ENCODE data around the gene OCSTAMP.

The OCSTAMP gene

DNA sequence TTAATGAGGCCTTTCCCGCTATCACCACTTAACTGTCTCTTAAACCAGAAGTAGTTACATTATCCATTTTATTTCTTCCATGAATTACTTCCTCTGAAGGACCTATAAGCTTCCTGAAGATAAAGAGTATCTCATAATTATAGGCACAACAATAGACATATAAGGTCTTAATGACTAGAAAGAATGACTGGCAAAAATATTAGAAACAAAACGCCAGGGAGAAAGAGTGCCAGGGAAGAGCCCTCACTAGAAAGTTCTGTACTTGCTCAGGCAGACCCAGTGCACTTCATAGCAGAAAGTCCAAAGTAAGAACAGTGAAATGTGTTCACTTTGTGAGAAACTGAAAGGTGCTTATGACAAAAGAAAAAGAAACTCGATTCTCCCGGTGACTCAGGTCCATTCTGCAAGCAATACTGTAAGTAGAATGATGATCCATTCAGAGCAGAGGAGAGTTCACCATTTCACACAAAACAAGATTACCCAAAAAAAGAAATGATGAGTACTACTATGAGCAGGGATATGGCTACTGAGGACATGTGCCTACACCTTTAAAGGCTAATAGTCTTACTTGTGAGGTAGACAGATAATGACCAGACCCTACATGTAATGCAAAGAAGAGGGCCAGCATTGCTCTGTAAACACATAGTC lies 42.6 kb downstream of the OCSTAMP start:
- DNase-seq = no peak

GRCh38 chr20:46505506-46505905 lies 44.9 kb downstream of the OCSTAMP start:
- no peak for DNase-seq

DNA sequence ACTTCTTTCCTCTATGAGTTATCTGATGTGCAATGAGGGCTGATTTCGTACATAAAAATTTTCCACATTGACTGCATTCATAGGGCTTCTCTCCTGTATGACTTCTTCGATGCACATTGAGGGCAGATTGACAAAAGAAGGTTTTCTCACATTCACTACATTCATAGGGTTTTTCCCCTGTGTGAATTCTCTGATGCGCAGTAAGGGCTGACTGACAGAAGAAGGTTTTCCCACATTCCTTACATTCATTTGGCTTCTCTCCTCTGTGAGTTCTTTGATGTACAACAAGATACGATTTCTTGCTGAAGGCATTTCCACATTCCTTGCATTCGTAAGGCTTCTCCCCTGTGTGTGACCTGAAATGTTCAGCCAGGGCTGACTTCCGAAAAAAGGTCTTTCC lies 48.5 kb downstream of the OCSTAMP start:
- no peak for DNase-seq

GRCh38 chr20:46501337-46501942 lies 49.0 kb downstream of the OCSTAMP start:
- DNase-seq = no peak

- no peak for DNase-seq
These were observed 56.4 kb downstream of the OCSTAMP start for GRCh38 chr20:46494077-46494476.

DNA sequence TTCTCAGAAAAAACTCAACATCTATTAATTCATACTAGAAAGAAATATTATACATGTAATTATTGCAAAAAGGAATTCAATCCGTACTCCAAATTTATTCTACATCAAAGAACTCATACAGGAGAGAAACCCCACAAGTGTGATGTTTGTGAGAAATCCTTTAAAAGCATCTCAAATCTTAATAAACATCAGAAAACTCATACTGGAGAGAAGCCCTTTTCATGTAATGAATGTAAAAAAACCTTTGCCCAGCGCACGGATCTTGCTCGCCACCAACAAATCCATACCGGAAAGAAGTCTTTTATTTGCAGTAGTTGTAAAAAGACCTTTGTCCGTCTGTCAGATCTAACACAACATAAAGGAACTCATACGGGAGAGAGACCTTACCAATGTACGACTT lies 59.1 kb downstream of the OCSTAMP start:
- DNase-seq = no peak
